Activated CD4-positive, alpha-beta T cell treated with anti-CD3 and anti-CD28 coated beads for 36 hours (primary cell): ENCODE data around the gene PARD6A. TPM values are rescaled to one million over a fixed set of nuclear protein-coding genes. Genes with fewer than 3 reads are reported as not detected.

Experiments used
- ATAC-seq: fragments of 200-7000 bp; cut with Tn5 transposase; one replicate; pipeline ENCODE4 v1.10.0; 2021; ENCODE audit warnings: mild to moderate bottlenecking, moderate library complexity
- CTCF ChIA-PET: fragments of 350-600 bp; sonication (Branson Sonifier 250); formaldehyde crosslinking; loops from one replicate; lab custom pipeline; 2021; ENCODE audit warnings: antibody characterized with exemption; lab: Charles Lee
- POLR2A ChIA-PET: fragments of 350-600 bp; sonication (Branson Sonifier 250); formaldehyde crosslinking; loops from one replicate; lab custom pipeline; 2021; ENCODE audit warnings: antibody characterized with exemption, inconsistent platforms; lab: Charles Lee
- DNase-seq: peaks from one replicate; pipeline ENCODE4 v3.0.0-alpha.2; 2020
- H3K27ac Mint-ChIP-seq: one replicate; pipeline ENCODE4 v1.8.0; 2021; ENCODE audit warnings: mixed read lengths
- H3K27me3 Mint-ChIP-seq: one replicate; pipeline ENCODE4 v1.8.0; 2021; ENCODE audit warnings: mixed read lengths
- H3K36me3 Mint-ChIP-seq: one replicate; pipeline ENCODE4 v1.8.0; 2021; ENCODE audit warnings: low read depth, mixed read lengths
- H3K4me1 Mint-ChIP-seq: one replicate; pipeline ENCODE4 v1.8.0; 2021; ENCODE audit warnings: mixed read lengths
- H3K4me3 Mint-ChIP-seq: one replicate; pipeline ENCODE4 v1.8.0; 2021; ENCODE audit warnings: mild to moderate bottlenecking, moderate library complexity, mixed read lengths
- H3K9me3 Mint-ChIP-seq: one replicate; pipeline ENCODE4 v1.8.0; 2021; ENCODE audit warnings: low read depth, mixed read lengths
- intact Hi-C, 2 experiments: fragments of 100-400 bp; cut with DNase I in 1 of 2; cut with micrococcal nuclease in 1 of 2; formaldehyde crosslinking; loops; one replicate each; pipeline versions ENCODE4 v1.14.2 to v1.15.1; 2022 to 2024; cut with DNase I, micrococcal nuclease
- total RNA-seq, 2 experiments: library from RNA; stranded (reverse); gene quantifications; one replicate each; pipeline ENCODE4 v1.2.3, GENCODE V29; 2021

The PARD6A gene
- total RNA-seq, 2 experiments from 2014 or later: 7.8 to 8.7 TPM

DNA sequence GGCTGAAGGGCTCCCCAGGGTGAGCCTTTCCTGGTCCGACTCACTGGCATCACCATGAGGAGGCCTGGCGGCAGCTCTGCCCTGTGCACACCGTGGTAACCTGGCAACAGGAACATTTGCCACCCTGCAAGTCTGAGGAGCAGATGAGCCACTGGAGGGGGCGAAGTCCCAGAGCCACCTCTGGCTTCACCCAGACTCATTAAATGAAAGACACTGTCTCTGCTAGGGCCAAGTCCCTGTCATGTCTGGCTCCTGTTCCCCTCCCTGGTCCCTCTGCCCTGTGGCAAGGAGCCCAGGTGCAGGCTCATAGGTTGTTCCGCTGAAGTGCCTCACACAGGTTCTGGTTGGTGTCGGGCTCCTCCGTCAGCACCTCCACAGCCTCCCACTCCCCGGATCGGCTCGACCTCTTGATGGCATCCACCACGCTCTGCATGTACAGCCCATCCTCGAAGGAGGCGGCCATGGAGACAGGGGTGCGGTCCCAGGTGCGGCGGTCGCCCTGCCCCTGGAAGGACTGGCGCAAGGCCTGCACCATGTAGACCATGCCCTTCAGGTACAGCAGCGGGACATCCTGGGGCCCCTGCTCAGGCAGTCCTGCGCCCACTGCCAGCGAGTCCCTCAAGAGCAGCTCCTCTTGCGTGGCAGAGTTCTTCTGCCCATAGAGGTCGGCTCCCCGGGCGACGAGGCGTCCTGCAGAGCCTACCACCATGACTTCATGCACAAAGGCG lies 14.3 kb downstream of the PARD6A start:
- DNase-seq (no peak), ATAC-seq (no peak)
- Mint-ChIP-seq H3K27ac (no peak overlapping the region), H3K27me3 (no peaks in the 10 kb centered on the region), H3K36me3 (no peaks in the 10 kb centered on the region), H3K4me3 (no peak overlapping the region), H3K4me1 (peaks cover 2% of the 10 kb centered on the region), H3K9me3 (no peaks in the 10 kb centered on the region)
- CTCF ChIA-PET: interaction anchor here (0.9 to 1.0 kb wide), 2 partner anchors 8 to 159 kb away, joined by 3 to 4 read pairs; no protein-coding TSS in a partner anchor
- POLR2A ChIA-PET: no interaction called here
- intact Hi-C loops: loop anchor here (5.0 to 10.0 kb wide), 3 partner anchors 42 to 370 kb away; partner anchors contain the start of genes GFOD2 (in 1 of the 2) and PSMB10 (in 1 of the 2)

DNA sequence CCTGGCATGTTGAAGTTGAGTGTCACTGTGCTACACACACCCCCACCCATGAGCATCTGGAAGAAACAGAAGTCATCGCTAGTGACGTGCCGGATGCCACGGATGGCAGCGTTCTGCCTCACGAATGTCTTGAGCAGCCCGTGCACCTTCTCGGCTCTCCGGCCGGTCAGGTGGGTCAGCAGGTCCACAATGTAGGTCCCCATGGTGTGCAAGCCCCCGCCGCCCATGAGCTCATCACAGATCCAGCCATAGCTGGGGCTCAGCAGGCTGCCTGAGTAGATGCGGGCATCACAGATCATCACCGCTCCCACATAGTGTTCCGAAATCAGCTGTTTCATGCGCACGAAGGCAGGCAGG lies 14.8 kb downstream of the PARD6A start:
- Mint-ChIP-seq H3K36me3 (no peaks in the 10 kb centered on the region), H3K9me3 (no peaks in the 10 kb centered on the region), H3K4me3 (no peak overlapping the region), H3K27ac (no peak overlapping the region), H3K4me1 (peaks cover 2% of the 10 kb centered on the region), H3K27me3 (no peaks in the 10 kb centered on the region)
- no peak for DNase-seq
- no peak for ATAC-seq
- ChIA-PET CTCF (interaction anchor here (1.0 kb wide), 1 partner anchor 160 kb away, joined by 4 read pairs; no protein-coding TSS in a partner anchor), POLR2A (no interaction called here)
- intact Hi-C loops: loop anchor here in 1 of 2 experiments (10.0 kb wide), 1 partner anchor 369 kb away; no protein-coding TSS in a partner anchor

DNA sequence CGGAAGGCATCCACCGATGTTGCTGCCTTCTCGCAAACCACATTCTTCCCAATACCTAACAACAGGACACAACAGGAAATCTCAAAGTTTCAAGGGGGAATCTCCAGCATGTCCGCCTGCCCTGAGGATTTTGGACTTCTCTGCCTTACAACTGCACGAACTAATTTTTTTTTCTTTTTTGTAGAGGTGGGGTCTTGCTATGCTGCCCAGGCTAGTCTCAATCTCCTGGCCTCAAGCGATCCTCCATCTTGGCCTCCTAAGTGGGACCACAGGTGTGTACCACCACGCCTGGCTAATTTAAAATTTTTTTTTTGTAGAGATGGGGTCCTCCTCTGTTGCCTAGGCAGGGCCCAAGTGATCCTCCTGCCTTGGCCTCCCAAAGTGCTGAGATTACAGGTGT lies 15.2 kb downstream of the PARD6A start:
- intact Hi-C loops: loop anchor here in 1 of 2 experiments (10.0 kb wide), 1 partner anchor 369 kb away; no protein-coding TSS in a partner anchor
- no peaks in the 10 kb centered on the region for H3K36me3 Mint-ChIP-seq

DNA sequence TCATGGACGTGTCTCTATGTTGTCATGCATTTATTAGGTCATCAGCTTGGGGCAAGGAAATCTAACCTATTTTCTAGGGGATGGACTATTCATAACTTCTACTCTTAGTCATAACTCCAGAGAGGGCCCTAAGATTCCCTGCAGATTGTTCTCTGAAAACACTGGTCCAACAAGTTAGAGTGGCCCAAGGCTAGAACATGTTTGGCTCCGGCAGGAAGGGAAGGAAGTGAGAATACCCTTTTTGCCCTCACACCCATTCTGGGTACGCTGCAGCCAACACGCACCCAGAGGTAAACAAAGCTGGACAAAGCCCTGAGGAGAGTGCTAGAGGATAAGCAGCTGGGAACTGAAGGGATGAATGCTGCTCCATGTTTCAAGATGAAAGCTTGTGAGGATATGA lies 15.8 kb downstream of the PARD6A start:
- no peak overlapping the region for H3K27ac Mint-ChIP-seq

More for the DNA sequence above, 15.2 kb downstream of the PARD6A start:
- no peak overlapping the region for H3K27ac Mint-ChIP-seq
- ChIA-PET CTCF (interaction anchor here (0.5 to 1.3 kb wide), 3 partner anchors 24 to 160 kb away, joined by 3 to 7 read pairs (median 4); no protein-coding TSS in a partner anchor), POLR2A (no interaction called here)
- no peaks in the 10 kb centered on the region for H3K9me3 Mint-ChIP-seq
- H3K27me3 Mint-ChIP-seq: no peaks in the 10 kb centered on the region
- ATAC-seq: no peak
- H3K4me3 Mint-ChIP-seq: no peak overlapping the region
- H3K4me1 Mint-ChIP-seq: peaks cover 2% of the 10 kb centered on the region
- DNase-seq: no peak

DNA sequence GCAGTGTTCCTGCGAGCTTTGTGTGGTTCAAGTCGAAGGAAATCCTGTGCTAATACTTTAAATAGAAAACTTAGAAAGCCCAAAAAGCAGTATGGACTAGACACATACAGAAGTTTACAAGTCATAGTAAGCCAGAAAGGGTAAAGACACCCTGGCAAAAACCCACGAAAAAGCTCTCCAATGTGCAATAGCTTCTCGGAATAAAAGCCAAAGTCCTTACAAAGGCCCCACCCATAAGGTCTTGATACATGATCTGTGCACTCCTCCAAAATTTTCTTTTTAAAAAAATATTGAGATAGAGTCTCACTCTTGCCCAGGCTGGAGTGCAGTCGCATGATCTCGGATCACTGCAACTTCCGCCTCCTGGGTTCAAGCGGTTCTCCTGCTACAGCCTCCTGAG lies 16.2 kb downstream of the PARD6A start:
- ChIA-PET POLR2A (no interaction called here), CTCF (interaction anchor here (0.7 to 2.4 kb wide), 5 partner anchors 9 to 183 kb away, joined by 3 to 12 read pairs (median 4); no protein-coding TSS in a partner anchor)
- Mint-ChIP-seq H3K4me3 (no peak overlapping the region), H3K4me1 (peaks cover 2% of the 10 kb centered on the region), H3K27ac (no peak overlapping the region), H3K9me3 (no peaks in the 10 kb centered on the region), H3K36me3 (no peaks in the 10 kb centered on the region), H3K27me3 (no peaks in the 10 kb centered on the region)
- DNase-seq: no peak
- no peak for ATAC-seq
- intact Hi-C loops: loop anchor here in 1 of 2 experiments (10.0 kb wide), 1 partner anchor 368 kb away; no protein-coding TSS in a partner anchor

More for the DNA sequence above, 15.8 kb downstream of the PARD6A start:
- POLR2A ChIA-PET: interaction anchor here (0.5 kb wide), 1 partner anchor 111 kb away, joined by 3 read pairs; no protein-coding TSS in a partner anchor
- Mint-ChIP-seq H3K4me1 (peaks cover 2% of the 10 kb centered on the region), H3K27me3 (no peaks in the 10 kb centered on the region), H3K36me3 (no peaks in the 10 kb centered on the region), H3K4me3 (no peak overlapping the region), H3K9me3 (no peaks in the 10 kb centered on the region)
- CTCF ChIA-PET: interaction anchor here (0.5 to 2.4 kb wide), 6 partner anchors 9 to 184 kb away, joined by 3 to 12 read pairs (median 4); no protein-coding TSS in a partner anchor
- intact Hi-C loops: loop anchor here in 1 of 2 experiments (10.0 kb wide), 1 partner anchor 368 kb away; no protein-coding TSS in a partner anchor
- no peak for ATAC-seq
- no peak for DNase-seq

DNA sequence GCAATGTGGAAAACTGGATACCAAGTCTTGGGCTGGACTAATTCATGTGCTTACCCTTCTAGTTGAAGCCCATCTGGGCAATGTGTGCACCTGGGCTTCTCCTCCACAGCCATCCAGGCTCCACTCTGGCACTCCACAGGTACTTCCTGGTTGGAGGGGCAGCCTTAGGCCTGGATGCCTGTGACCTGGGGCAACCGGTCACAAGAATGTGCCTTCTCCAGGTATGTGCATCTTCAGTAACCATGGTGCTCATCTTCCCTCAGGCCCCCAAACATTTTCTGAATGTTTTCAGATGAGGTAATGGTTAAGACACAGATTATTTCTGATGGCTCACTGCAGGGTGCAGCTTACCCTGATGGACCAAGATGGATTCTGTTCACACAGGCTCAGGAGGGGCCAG lies 17.0 kb downstream of the PARD6A start:
- DNase-seq: no peak
- Mint-ChIP-seq H3K9me3 (no peaks in the 10 kb centered on the region), H3K36me3 (no peaks in the 10 kb centered on the region), H3K4me3 (no peak overlapping the region), H3K27ac (no peak overlapping the region), H3K4me1 (peaks cover 2% of the 10 kb centered on the region), H3K27me3 (no peaks in the 10 kb centered on the region)
- intact Hi-C loops: loop anchor here in 1 of 2 experiments (10.0 kb wide), 1 partner anchor 367 kb away; no protein-coding TSS in a partner anchor
- no peak for ATAC-seq
- ChIA-PET POLR2A (no interaction called here), CTCF (interaction anchor here (2.4 kb wide), 1 partner anchor 10 kb away, joined by 12 read pairs; no protein-coding TSS in a partner anchor)

DNA sequence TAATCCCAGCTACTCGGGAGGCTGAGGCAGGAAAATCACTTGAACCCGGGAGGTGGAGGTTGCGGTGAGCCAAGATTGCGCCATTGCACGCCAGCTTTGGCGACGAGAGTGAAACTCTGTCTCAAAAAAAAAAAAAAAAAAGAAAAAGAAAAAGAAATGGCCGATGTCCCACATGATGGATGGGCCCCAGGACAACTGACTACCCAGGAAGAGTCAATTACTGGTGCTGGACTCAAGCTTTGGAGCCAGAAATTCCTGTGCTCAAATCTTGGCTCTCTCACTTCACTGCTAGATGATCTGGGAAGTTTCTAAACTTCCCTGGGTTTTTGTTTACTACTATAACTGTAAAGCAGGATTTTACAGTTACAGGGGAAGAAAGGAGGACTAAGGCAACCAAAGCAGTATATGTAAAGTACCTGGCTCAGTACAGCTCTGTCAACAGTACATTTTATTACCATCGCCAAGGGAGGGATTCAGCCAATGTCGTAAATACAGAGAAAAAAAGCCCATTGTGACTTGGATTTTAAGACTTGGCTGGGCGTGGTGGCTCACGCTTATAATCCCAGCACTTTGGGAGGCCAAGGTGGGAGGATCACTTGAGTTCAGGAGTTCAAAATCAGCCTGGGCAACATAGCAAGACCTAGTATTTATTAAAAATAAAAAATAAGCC lies 17.7 kb downstream of the PARD6A start:
- intact Hi-C loops: loop anchor here in 1 of 2 experiments (10.0 kb wide), 1 partner anchor 366 kb away; no protein-coding TSS in a partner anchor
- H3K27me3 Mint-ChIP-seq: no peaks in the 10 kb centered on the region
- CTCF ChIA-PET: interaction anchor here (2.4 kb wide), 1 partner anchor 11 kb away, joined by 12 read pairs; no protein-coding TSS in a partner anchor
- H3K4me1 Mint-ChIP-seq: peaks cover 2% of the 10 kb centered on the region
- DNase-seq (no peak), ATAC-seq (no peak)
- H3K36me3 Mint-ChIP-seq: no peaks in the 10 kb centered on the region
- H3K27ac Mint-ChIP-seq: no peak overlapping the region
- H3K4me3 Mint-ChIP-seq: no peak overlapping the region
- POLR2A ChIA-PET: interaction anchor here (0.6 kb wide), 1 partner anchor 10 kb away, joined by 3 read pairs; no protein-coding TSS in a partner anchor
- H3K9me3 Mint-ChIP-seq: no peaks in the 10 kb centered on the region

- DNase-seq: no peak
- Mint-ChIP-seq H3K4me1 (peaks cover 1% of the 10 kb centered on the region), H3K27me3 (no peaks in the 10 kb centered on the region), H3K4me3 (no peak overlapping the region), H3K36me3 (peaks cover 6% of the 10 kb centered on the region), H3K27ac (no peak overlapping the region), H3K9me3 (no peaks in the 10 kb centered on the region)
- POLR2A ChIA-PET: no interaction called here
- intact Hi-C loops: loop anchor here in 1 of 2 experiments (10.0 kb wide), 2 partner anchors 325 to 365 kb away; no protein-coding TSS in a partner anchor
- ATAC-seq: no peak
- CTCF ChIA-PET: interaction anchor here (0.7 to 0.8 kb wide), 2 partner anchors 11 to 148 kb away, joined by 3 to 4 read pairs; no protein-coding TSS in a partner anchor
Observed at GRCh38 chr16:67679935-67680897, 19.5 kb downstream of the PARD6A start.

- POLR2A ChIA-PET: no interaction called here
- peaks cover 9% of the 10 kb centered on the region for H3K36me3 Mint-ChIP-seq
- H3K4me3 Mint-ChIP-seq: no peak overlapping the region
- intact Hi-C loops: loop anchor here in 1 of 2 experiments (10.0 kb wide), 1 partner anchor 329 kb away; no protein-coding TSS in a partner anchor
- no peak overlapping the region for H3K27ac Mint-ChIP-seq
- no peaks in the 10 kb centered on the region for H3K27me3 Mint-ChIP-seq
- no peak for DNase-seq
- no peaks in the 10 kb centered on the region for H3K9me3 Mint-ChIP-seq
- H3K4me1 Mint-ChIP-seq: peaks cover 8% of the 10 kb centered on the region
- CTCF ChIA-PET: interaction anchor here (1.4 kb wide), 1 partner anchor 163 kb away, joined by 4 read pairs; no protein-coding TSS in a partner anchor
- no peak for ATAC-seq
Observed at GRCh38 chr16:67683767-67684166, 23.0 kb downstream of the PARD6A start.
